Nephron progenitor cell (in vitro differentiated cells): ENCODE data around the gene DPY19L3.

Experiments used
- DNase-seq: peaks from one replicate; pipeline ENCODE4 v3.0.0; 2021
- H3K27ac Mint-ChIP-seq: 2 replicates; pipeline ENCODE4 v1.8.0; 2021; ENCODE audit warnings: mild to moderate bottlenecking, moderate library complexity, mixed read lengths
- H3K27me3 Mint-ChIP-seq: 2 replicates; pipeline ENCODE4 v1.8.0; 2021; ENCODE audit warnings: mild to moderate bottlenecking, low read depth, mixed read lengths; ENCODE audit not compliant: poor library complexity
- H3K36me3 Mint-ChIP-seq: 2 replicates; pipeline ENCODE4 v1.8.0; 2021; ENCODE audit warnings: low read depth, mixed read lengths
- H3K4me1 Mint-ChIP-seq: 2 replicates; pipeline ENCODE4 v1.8.0; 2021; ENCODE audit warnings: mixed read lengths
- H3K4me3 Mint-ChIP-seq: 2 replicates; pipeline ENCODE4 v1.8.0; 2021; ENCODE audit warnings: mild to moderate bottlenecking, moderate library complexity, mixed read lengths
- H3K9me3 Mint-ChIP-seq: 2 replicates; pipeline ENCODE4 v1.8.0; 2021; ENCODE audit warnings: mild to moderate bottlenecking, moderate library complexity, mixed read lengths
- CTCF ChIP-seq: fragments of 200-600 bp; sonication (generic); IDR thresholded peaks from 2 replicates; pipeline ENCODE4 v1.5.0; 2021; ENCODE audit warnings: antibody characterized with exemption

DPY19L3 gene, protein sequence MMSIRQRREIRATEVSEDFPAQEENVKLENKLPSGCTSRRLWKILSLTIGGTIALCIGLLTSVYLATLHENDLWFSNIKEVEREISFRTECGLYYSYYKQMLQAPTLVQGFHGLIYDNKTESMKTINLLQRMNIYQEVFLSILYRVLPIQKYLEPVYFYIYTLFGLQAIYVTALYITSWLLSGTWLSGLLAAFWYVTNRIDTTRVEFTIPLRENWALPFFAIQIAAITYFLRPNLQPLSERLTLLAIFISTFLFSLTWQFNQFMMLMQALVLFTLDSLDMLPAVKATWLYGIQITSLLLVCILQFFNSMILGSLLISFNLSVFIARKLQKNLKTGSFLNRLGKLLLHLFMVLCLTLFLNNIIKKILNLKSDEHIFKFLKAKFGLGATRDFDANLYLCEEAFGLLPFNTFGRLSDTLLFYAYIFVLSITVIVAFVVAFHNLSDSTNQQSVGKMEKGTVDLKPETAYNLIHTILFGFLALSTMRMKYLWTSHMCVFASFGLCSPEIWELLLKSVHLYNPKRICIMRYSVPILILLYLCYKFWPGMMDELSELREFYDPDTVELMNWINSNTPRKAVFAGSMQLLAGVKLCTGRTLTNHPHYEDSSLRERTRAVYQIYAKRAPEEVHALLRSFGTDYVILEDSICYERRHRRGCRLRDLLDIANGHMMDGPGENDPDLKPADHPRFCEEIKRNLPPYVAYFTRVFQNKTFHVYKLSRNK

DNA sequence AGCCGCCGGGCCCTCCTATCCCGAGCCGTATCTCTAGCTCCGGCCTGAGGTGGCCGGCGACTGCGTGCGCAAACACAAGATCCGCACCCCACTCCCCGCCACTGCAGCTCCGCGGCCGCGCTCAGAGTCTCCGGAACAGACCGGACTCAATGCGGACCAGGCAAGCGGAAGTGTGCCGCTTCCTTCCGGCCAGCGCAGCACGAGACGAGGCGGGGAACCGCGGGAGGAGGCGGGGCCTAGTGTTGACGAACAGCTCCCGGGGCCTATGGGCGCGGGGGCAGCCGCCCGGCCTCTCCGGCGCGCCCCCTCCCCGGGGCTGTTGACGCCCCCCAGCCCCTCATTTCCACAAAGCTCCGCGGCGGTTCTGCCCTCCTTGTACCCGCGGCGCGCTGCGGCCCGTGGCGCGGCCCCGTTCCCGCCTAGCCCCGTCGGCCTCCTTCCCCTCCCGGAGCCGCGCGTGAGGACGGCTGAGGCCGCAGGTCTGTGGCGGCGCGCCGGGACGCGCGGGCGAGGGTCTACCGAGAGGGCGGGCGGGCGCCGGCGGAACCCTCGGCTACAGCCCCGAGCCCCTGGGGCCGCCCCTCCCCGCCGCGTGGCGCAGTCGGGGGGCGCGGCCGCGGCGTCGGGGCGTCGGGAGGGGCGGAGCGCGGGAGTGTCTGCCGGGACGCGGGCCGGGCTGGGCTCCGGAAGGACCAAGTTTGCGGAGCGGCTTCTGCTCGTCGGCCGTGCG is at the start of gene DPY19L3:
TSS of gene DPY19L3 (plus strand) at position 340 of the 730 bp plus-strand sequence. CDS start 2,484 bp downstream, outside the sequence.
- peaks cover 31% of the 10 kb centered on the region for H3K36me3 Mint-ChIP-seq
- H3K4me3 Mint-ChIP-seq: peak within 1 kb of the TSS; percentile 90
- H3K9me3 Mint-ChIP-seq: no peaks in the 10 kb centered on the region
- H3K27me3 Mint-ChIP-seq: no peaks in the 10 kb centered on the region
- TF ChIP-seq CTCF: no peak
- peak; percentile 97 for DNase-seq
- peaks cover 48% of the 10 kb centered on the region for H3K4me1 Mint-ChIP-seq
- H3K27ac Mint-ChIP-seq: peak within 1 kb of the TSS; percentile 96

DNA sequence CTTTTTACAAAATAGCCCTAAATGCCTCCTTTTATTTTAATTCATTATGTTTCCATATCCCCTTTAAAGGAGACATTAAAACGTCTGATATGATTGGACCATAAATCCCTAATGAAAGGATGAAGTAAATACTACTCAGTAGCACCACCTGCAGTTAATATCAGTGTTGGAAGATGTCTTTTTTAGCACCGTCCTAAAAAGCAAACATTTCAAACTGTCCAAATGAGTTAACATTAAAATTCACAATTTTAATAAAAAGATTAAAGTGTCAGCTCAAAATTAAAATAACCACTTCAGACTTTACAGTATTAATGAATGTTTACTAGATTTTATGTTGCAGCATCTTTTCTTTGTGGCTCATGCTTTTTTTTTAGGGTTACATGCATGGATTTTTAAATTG is 47.9 kb upstream of the DPY19L3 start:
- TF ChIP-seq CTCF: no peak
- Mint-ChIP-seq H3K27me3 (no peaks in the 10 kb centered on the region), H3K4me3 (no peak overlapping the region), H3K27ac (no peak overlapping the region), H3K9me3 (no peaks in the 10 kb centered on the region), H3K4me1 (no peaks in the 10 kb centered on the region), H3K36me3 (peaks cover 62% of the 10 kb centered on the region)
- no peak for DNase-seq

GRCh38 chr19:32358321-32358720 is 47.2 kb upstream of the DPY19L3 start:
- no peaks in the 10 kb centered on the region for H3K9me3 Mint-ChIP-seq
- H3K4me1 Mint-ChIP-seq: no peaks in the 10 kb centered on the region
- H3K27me3 Mint-ChIP-seq: no peaks in the 10 kb centered on the region
- no peak overlapping the region for H3K4me3 Mint-ChIP-seq
- DNase-seq: no peak
- H3K36me3 Mint-ChIP-seq: peaks cover 56% of the 10 kb centered on the region
- no peak overlapping the region for H3K27ac Mint-ChIP-seq
- no peak for TF ChIP-seq CTCF

- no peaks in the 10 kb centered on the region for H3K27me3 Mint-ChIP-seq
- no peaks in the 10 kb centered on the region for H3K9me3 Mint-ChIP-seq
- peak overlapping the region; percentile 48 for H3K27ac Mint-ChIP-seq
- H3K4me3 Mint-ChIP-seq: no peak overlapping the region
- DNase-seq: no peak
- peaks cover 54% of the 10 kb centered on the region for H3K36me3 Mint-ChIP-seq
- H3K4me1 Mint-ChIP-seq: no peaks in the 10 kb centered on the region
- TF ChIP-seq CTCF: no peak
These were observed 46.0 kb upstream of the DPY19L3 start for GRCh38 chr19:32359581-32359980.

- Mint-ChIP-seq H3K36me3 (peaks cover 54% of the 10 kb centered on the region), H3K4me3 (no peak overlapping the region), H3K9me3 (no peaks in the 10 kb centered on the region), H3K4me1 (no peaks in the 10 kb centered on the region), H3K27me3 (no peaks in the 10 kb centered on the region), H3K27ac (no peak overlapping the region)
- DNase-seq: no peak
- TF ChIP-seq CTCF: no peak
These were observed 43.8 kb upstream of the DPY19L3 start for GRCh38 chr19:32361574-32362317.
